Activated naive CD8-positive, alpha-beta T cell (primary cell): ENCODE measurements around the gene ACSL5.
A peak's percentile ranks its signal among the peaks of the same experiment; 100 is the strongest.
"Not testable (repeated sequence)": the region's sequence is repeated elsewhere in the genome, so short reads cannot be mapped to it uniquely, and the experiment has no call there.

ENCODE experiments used
- H3K27ac Mint-ChIP-seq: one replicate; pipeline ENCODE4 v1.8.0; 2021; ENCODE audit warnings: mixed read lengths
- H3K27me3 Mint-ChIP-seq: one replicate; pipeline ENCODE4 v1.8.0; 2021; ENCODE audit warnings: mixed read lengths
- H3K36me3 Mint-ChIP-seq: one replicate; pipeline ENCODE4 v1.8.0; 2021; ENCODE audit warnings: mixed read lengths
- H3K4me1 Mint-ChIP-seq: one replicate; pipeline ENCODE4 v1.8.0; 2021; ENCODE audit warnings: low read depth, mixed read lengths
- H3K4me3 Mint-ChIP-seq: one replicate; pipeline ENCODE4 v1.8.0; 2021; ENCODE audit warnings: mild to moderate bottlenecking, mixed read lengths
- H3K9me3 Mint-ChIP-seq: one replicate; pipeline ENCODE4 v1.8.0; 2021; ENCODE audit warnings: low read depth, mixed read lengths

ACSL5 gene

DNA sequence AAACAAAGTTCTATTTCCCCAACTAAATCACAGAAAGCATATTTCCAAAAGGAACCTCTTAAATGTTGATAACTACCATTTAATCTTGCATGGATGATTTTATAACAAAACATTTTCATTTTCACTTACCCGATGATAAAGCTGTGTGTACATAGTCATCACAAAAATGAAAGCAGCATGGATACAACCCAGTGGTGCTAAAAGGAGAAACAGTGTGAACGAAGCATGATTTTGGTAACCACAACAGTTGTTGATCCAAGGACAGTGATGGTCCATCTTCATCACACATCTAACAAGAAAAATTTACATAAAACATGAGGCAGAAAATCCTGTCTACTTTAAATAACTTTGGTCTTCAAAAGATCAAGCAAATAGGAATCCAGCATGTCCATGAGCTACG is 68.1 kb downstream of the ACSL5 start:
- no peaks in the 10 kb centered on the region for H3K9me3 Mint-ChIP-seq
- peak overlapping the region; percentile 64 for H3K27ac Mint-ChIP-seq
- H3K4me1 Mint-ChIP-seq, result peaks cover 40% of the 10 kb centered on the region
- no peak overlapping the region for H3K4me3 Mint-ChIP-seq
- H3K36me3 Mint-ChIP-seq, result peaks cover 2% of the 10 kb centered on the region
- no peaks in the 10 kb centered on the region for H3K27me3 Mint-ChIP-seq

DNA sequence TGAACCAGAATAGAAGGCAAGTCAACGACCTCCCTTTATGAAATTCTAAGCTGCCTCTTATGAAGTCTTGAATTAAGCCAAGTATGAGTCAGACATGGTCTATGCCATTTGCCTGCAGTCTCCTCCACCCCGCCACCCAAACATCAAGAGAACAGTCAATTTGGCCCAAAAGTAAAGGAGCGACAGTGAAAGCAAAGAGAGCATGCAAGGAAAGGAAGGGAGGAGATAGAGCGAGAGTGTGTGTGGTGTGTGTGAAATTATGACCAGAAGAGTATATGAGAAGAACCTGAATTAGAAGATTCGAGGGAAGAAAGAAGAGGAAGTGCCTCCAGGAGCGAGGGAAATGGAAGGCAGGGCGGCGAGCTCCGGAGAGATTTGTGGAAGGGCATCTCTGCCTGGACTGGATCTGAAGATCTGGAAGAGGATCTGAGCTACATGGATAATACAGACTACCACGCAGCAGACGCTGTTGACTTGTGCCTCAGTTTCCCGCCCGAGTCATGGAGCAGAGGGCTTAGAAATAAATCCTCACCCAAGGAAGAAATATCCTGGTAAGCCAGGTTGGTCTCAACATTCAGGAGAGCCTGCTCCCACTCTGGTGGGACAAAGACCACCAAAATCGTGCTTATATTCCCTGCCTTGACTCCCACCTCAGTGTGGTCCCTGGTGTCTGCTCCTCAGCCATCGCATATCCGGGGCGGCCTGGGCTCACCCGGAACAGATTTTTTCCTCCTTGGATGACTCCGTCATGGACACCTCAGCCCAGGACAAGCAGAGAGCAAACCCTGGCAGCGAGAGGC is 72.3 kb downstream of the ACSL5 start:
- H3K9me3 Mint-ChIP-seq, result no peaks in the 10 kb centered on the region
- peak overlapping the region; percentile 96 for H3K4me3 Mint-ChIP-seq
- H3K27me3 Mint-ChIP-seq, result no peaks in the 10 kb centered on the region
- peak overlapping the region; percentile 95 for H3K27ac Mint-ChIP-seq
- peaks cover 4% of the 10 kb centered on the region for H3K36me3 Mint-ChIP-seq
- H3K4me1 Mint-ChIP-seq, result peaks cover 67% of the 10 kb centered on the region

DNA sequence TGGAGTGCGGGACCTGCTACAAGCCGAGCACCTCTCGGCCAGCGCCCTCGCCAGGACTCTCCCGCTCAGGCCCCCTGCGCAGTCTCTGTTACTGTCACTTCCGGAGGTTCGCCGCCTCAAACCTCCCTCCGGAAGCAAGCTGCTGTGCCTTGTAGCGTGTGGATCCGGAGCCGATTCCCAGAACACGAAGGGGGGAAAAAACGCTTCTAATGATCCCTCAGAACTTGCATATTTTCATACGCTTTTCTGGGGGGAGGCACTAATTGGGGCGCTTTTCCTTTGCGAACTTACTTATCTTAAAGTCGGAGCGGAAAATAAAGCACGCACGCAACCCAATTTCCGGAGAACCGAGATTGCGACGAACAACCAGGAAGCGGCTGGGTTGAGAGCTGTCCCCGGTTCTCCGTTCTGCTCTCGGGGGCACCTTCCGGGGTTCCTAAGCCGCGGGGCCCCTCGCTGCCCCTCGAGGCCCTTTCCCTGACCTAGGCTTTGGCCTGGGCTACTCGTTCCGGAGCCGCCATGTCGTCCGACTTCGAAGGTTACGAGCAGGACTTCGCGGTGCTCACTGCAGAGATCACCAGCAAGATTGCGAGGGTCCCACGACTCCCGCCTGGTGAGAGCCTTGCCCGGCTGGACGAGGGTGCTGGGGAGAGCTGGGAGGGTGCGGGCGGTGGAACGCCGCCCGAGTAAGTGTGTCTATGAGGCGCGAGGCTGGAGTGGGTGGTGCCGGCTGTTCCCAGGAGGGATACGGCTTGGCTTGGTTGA is 73.1 kb downstream of the ACSL5 start, which contains the start of the genes VTI1A and ZDHHC6:
VTI1A (plus strand) TSS at position 361 of the 765 bp plus-strand sequence; CDS start at position 520, 159 bp downstream.
ZDHHC6 (minus strand) TSS at position 60 of the 765 bp plus-strand sequence. CDS start 1,478 bp downstream, outside the sequence.
- Mint-ChIP-seq H3K9me3 (no peaks in the 10 kb centered on the region), H3K4me3 (peak within 1 kb of the TSS; percentile 96), H3K27me3 (no peaks in the 10 kb centered on the region), H3K27ac (peak within 1 kb of the TSS; percentile 95), H3K4me1 (peaks cover 66% of the 10 kb centered on the region), H3K36me3 (peaks cover 6% of the 10 kb centered on the region)

DNA sequence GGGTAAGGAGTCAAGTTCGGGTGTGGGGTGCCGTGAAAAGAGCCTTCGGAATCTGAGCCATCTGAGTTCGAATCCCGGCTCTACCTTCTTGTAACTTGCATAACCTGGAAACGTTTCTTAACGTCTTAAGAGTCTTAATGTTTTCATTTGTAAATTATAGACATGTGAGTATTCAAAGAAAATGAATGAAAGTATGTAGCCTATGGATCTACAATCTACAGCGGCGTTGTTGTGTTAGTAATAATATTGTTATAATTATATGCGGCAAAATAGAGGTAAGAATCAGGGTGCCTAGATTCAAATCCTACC is 73.7 kb downstream of the ACSL5 start:
- Mint-ChIP-seq H3K4me3 (peak overlapping the region; percentile 96), H3K9me3 (no peaks in the 10 kb centered on the region), H3K4me1 (peaks cover 63% of the 10 kb centered on the region), H3K36me3 (peaks cover 6% of the 10 kb centered on the region), H3K27ac (peak overlapping the region; percentile 95), H3K27me3 (no peaks in the 10 kb centered on the region)

DNA sequence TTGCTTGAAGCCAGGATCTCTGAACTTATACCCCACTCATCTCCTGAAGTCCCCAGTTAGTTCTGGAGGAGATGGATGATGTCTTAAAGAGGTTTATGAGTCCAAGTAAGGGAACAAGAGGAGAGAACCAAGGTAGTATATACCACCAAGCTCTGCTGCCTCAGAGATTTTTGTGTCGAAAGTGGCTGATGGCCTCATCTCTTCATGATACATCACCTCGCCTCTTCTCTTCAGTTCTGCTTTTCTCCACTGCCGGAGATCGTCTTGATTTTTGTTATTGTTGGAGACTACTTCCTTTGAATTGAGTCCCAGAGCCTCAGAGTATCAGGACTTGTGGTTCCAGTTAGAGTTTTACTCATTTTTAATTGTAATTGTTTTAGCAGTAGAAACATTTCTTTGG is 75.0 kb downstream of the ACSL5 start:
- H3K4me1 Mint-ChIP-seq, result peaks cover 63% of the 10 kb centered on the region
- H3K27ac Mint-ChIP-seq, result no peak overlapping the region
- H3K9me3 Mint-ChIP-seq, result no peaks in the 10 kb centered on the region

DNA sequence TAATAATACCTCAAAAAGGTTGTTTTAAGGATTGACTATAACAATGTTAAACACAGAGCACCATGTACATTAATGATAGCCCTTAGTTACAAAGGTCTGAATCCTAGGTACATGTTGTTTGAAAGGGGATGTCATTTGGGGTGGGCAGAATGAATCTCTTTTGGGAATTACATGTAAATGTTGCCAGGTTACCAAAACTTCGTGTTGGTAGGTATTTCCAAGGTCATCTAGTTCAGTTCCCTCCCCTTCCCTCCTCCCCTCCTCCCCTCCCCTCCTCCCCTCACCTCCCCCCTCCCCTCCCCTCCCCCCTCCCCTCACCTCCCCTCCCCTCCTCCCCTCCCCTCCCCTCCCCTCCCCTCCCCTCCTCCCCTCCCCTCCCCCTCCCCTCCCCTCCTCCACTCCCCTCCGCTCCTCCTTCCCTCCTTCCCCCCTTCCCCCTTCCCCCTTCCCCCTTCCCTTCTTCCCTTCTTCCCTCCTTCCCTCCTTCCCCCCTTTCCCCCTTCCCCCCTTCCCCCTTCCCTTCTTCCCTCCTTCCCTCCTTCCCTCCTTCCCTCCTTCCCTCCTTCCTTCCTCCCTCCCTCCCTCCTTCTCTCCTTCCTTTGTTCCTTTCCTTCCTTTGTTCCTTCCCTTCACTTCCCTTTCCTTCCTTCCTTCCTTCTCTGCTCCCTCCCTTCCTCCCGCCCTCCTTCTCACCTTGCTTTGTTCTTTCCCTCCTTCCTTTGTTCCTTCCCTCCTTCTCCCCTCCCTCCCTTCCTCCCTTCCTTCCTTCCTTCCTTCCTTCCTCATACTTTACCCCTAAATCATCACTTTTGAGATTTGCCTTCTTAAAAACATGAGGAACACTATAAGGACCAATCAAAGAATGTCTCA is 81.2 kb downstream of the ACSL5 start:
- Mint-ChIP-seq H3K4me1 (peaks cover 49% of the 10 kb centered on the region), H3K27ac (peak overlapping the region; percentile 92), H3K36me3 (peaks cover 4% of the 10 kb centered on the region), H3K4me3 (peak overlapping the region; percentile 18), H3K9me3 (no peaks in the 10 kb centered on the region), H3K27me3 (no peaks in the 10 kb centered on the region)

More for the DNA sequence above, 75.0 kb downstream of the ACSL5 start:
- peaks cover 6% of the 10 kb centered on the region for H3K36me3 Mint-ChIP-seq
- H3K4me3 Mint-ChIP-seq, result peak overlapping the region; percentile 96
- no peaks in the 10 kb centered on the region for H3K27me3 Mint-ChIP-seq

DNA sequence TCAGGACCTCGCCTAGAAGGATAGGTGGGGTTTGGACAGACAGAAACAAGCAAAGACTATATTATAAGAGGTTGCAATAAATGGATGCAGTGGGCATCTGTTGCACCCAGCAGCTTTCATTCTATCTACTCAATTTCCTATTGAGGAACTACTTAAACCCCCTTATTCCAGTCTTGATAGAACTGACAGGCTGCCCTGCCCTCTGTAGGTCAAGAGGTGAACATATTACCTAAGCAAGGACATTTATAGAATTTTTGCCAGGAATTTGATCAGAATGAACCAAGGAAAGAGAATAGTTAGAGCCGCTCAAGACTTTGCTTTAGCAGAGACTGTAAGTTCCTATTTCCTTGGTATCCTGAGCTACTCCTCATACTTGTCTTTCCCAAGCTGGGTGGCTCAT is 82.6 kb downstream of the ACSL5 start:
- Mint-ChIP-seq H3K27ac (no peak overlapping the region), H3K36me3 (peaks cover 5% of the 10 kb centered on the region), H3K4me1 (peaks cover 43% of the 10 kb centered on the region), H3K9me3 (no peaks in the 10 kb centered on the region), H3K27me3 (no peaks in the 10 kb centered on the region), H3K4me3 (no peak overlapping the region)

DNA sequence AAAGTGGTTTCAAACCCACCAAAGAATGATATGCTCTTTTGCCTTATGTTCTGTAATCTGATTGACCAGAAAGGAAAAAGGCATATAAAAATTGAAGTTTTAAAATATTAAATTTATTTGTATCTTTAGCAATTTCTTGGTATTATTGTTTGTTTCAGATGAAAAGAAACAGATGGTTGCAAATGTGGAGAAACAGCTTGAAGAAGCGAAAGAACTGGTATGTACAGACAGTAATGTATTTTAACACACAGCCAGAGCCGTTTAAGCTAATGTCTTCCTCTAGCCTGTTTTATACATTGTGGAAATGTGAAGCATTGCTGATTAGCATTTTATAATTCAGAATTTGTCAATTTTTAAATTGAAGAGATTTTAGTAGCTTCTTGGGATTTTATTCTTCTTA is 86.5 kb downstream of the ACSL5 start:
- Mint-ChIP-seq H3K4me1 (peaks cover 30% of the 10 kb centered on the region), H3K9me3 (no peaks in the 10 kb centered on the region), H3K27ac (no peak overlapping the region), H3K27me3 (no peaks in the 10 kb centered on the region), H3K4me3 (no peak overlapping the region), H3K36me3 (peaks cover 18% of the 10 kb centered on the region)

DNA sequence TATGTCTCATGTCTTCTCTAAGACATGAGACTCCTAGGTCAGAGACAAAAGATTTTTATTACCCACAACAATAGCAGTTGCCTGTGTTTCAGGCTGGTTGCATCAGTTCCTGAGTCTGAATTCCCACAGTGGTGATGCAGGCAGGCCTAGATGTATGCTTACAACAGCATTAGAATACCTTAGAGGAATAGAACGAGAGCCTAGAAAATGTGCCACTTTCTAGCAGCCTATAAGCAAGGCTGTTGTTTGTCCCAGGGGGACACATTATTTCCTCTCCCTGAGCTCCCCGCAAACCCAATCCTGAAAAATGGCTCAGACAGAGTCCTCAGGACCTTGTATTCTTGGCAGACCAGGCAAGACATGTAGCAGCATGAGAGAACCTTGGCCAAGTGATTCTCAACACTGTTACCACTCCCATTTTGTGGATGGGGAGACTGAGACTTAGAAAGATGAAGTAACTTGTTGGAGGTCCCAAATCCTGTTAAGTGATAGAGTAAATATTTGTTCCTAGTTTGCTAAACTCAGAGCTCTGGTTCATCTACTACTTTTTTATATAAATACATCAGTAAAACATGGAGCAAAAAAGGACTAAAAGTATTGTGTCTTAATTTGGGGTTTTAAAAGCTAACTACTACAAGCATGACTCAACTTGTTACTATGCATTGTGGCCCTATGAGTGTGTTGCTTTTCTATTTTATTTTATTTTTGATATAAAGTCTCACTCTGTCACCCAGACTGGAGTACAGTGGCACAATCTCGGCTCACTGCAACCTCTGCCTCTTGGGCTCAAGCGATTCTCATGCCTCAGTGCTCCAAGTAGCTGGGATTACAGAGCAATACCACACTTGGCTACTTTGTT is 87.3 kb downstream of the ACSL5 start:
- Mint-ChIP-seq H3K27ac (peak overlapping the region; percentile 92), H3K4me3 (no peak overlapping the region), H3K4me1 (peaks cover 28% of the 10 kb centered on the region), H3K27me3 (no peaks in the 10 kb centered on the region), H3K36me3 (peaks cover 20% of the 10 kb centered on the region), H3K9me3 (no peaks in the 10 kb centered on the region)

DNA sequence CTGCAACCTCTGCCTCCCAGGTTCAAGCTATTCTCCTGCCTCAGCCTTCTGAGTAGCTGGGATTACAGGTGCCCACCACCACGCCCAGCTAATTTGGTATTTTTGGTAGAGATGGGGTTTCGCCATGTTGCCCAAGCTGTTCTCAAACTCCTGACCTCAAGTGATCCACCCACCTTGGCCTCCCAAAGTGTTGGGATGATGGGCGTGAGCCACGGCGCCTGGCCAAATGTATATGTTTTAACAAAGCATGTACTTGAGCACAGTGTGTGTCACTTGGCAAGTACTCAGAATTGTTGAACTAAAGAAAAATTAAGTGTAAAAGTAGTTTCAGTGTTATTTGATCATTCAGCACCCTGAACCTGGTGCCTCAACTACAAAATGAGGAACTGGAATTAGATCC is 90.2 kb downstream of the ACSL5 start:
- H3K4me3 Mint-ChIP-seq, H3K9me3 Mint-ChIP-seq, H3K27ac Mint-ChIP-seq, H3K27me3 Mint-ChIP-seq: not testable (repeated sequence)
- H3K4me1 Mint-ChIP-seq, result peaks cover 18% of the 10 kb centered on the region
- H3K36me3 Mint-ChIP-seq, result peaks cover 24% of the 10 kb centered on the region

DNA sequence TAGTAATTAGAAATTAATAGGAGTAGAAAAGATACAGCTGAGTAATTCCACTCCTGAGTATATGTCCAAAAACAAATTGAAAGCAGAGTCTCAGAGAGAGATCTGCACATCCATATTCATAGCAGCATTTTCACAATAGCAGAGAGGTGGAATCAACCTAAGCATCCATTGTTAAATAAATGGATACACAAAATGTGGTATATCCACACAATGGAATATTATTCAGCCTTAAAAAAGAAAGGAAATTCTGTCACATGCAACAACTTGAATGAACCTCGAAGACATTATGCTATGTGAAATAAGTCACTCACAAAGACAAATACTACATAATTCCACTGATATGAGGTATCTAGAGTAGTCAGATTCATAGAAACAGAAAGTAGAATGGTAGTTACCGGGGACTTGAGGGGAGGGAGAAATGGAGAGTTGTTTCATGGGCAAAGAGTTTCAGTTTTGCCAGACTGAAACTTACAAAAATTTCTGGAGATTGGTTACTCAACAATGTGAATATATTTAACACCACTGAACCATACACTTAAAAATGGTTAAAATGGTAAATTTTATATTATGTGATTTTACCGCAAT is 91.5 kb downstream of the ACSL5 start:
- Mint-ChIP-seq H3K4me1 (peaks cover 17% of the 10 kb centered on the region), H3K27me3 (no peaks in the 10 kb centered on the region), H3K36me3 (peaks cover 24% of the 10 kb centered on the region), H3K4me3 (no peak overlapping the region), H3K27ac (peak overlapping the region; percentile 22), H3K9me3 (no peaks in the 10 kb centered on the region)

DNA sequence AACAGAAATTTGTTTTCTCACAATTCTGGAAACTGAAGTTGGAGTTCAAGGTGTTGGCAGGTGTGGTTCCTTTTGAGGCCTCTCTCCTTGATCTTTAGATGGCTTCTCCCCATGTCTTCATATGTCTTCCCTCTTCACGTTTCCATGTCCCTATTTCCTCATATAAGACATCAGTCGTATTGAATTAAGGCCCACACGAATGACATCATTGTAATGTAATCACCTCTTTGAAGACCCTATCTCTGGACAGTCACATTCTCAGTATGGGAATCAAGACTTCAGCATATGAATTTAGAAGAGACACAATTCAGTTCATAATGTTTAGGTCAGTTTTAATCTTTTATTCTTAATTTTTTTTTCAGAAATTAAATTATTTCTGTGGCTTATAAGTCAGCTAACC is 92.9 kb downstream of the ACSL5 start:
- peaks cover 17% of the 10 kb centered on the region for H3K36me3 Mint-ChIP-seq
- no peaks in the 10 kb centered on the region for H3K27me3 Mint-ChIP-seq
- H3K4me3 Mint-ChIP-seq, result no peak overlapping the region
- peaks cover 11% of the 10 kb centered on the region for H3K4me1 Mint-ChIP-seq
- H3K27ac Mint-ChIP-seq, result no peak overlapping the region
- H3K9me3 Mint-ChIP-seq, result no peaks in the 10 kb centered on the region

DNA sequence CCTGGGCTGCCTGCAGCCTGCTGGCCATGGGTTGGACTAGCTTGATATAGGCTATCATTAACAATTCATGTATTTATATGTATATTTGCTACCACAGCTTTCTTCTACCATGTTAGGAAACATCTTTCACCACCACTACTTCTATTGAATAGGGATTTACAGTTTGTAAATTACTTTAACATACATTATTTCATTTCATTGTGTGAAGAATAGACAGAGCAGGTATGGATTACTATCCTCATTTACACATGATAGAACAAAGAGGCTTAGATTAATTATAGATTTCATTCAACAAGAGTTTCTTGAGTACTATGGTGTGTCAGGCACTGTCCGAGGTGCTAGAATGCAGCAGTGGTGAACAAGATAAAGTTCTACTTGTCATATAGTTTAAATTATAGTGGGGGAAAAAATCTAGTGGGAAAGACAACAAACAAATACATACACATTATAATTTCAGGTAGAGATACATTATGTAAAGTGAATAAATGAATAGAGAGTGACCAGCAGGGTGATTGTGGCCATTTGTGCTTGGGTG is 93.7 kb downstream of the ACSL5 start:
- Mint-ChIP-seq H3K9me3 (no peaks in the 10 kb centered on the region), H3K27me3 (no peaks in the 10 kb centered on the region), H3K27ac (no peak overlapping the region), H3K4me3 (no peak overlapping the region), H3K36me3 (peaks cover 17% of the 10 kb centered on the region), H3K4me1 (peaks cover 15% of the 10 kb centered on the region)
